GM18511 (cell line): ENCODE data around the gene SEMA3C.

Experiments
- ATAC-seq: cut with Tn5 transposase; IDR thresholded peaks from one replicate; pipeline ENCODE4 v1.9.1; 2021; ENCODE audit warnings: mild to moderate bottlenecking, moderate library complexity; ENCODE audit not compliant: unreplicated experiment

The SEMA3C gene

DNA sequence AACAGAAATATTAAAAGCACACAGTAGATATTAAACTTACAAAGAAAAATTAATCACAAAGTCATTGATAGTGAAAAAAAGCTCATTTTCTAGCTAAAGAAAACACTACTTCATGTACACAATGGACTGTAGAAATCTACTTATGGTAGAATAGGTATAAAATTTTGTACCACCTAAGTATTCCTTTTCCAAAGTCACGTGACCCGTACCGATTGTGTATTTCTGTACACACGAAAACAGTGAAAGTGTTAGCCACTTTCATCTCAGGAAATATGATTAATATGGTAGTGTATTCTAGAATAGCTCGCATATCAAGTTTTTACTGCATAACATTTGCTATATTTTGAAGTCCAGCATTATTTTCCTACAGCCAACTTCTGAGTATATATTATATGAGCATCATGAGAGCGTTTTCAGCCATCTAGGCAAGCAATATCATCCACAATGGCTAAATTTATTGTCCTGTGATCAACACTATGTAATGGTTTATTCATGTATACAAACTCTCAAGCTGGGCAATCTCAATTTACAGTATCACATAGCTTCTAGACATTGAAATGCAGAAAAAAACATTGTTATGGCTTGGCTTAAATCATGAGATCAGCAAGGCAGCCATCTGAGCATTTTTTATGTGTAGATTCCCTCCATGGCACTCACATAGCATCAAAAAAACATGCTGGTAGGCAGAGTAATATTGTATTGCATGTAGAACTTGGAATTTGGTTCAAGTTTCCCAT, 165.7 kb downstream of the SEMA3C start:
- no peak for ATAC-seq

DNA sequence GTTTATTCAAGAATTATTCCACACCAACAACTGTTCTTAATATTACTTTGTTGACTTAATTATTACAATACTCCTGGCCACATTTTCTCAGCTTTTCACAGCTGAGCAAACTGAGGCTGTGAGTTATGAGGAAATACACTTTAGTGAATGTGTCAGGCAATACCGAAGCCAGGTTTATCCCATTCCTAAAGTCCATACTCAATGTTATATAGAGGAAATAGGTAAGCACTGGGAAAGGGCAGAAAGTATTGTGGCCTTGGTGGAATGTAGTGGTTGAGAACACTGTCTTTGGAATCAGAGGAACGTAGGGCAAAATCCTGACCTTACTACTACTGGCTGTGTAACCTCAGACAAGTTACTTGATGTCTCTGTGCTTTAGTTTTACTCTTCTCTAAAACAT, 169.6 kb downstream of the SEMA3C start:
- no peak for ATAC-seq

DNA sequence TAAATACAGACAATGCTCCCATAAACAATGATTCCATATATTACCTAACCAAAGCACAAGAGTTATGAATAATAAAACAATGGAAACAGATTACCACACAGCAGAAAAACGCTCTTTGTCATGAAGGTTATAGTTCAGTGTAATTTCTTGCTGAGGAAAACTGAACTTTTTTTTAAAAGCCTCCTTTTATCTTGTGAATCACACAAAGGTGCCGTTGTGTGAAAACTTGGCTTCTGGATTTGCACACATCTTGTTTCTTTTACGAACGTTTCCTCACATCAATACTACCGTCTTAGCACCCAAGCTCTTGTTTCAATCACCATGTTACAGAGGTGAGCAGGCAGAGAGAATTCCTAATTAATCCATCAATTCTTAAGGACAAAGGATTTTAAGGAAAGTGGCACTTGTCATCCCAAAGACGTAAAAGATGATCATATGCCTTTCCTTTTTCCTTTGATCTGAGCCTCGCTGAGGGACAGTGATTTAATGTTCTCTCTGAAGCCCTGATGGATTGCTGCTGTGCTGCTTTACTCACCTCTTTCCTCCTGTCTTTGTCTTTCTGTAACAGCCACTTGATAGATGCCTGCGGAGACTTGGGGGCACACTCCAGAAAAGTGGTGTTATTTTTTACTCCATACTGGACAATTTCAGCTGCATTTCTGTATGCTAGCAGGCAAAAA, 170.3 kb downstream of the SEMA3C start:
- no peak for ATAC-seq

DNA sequence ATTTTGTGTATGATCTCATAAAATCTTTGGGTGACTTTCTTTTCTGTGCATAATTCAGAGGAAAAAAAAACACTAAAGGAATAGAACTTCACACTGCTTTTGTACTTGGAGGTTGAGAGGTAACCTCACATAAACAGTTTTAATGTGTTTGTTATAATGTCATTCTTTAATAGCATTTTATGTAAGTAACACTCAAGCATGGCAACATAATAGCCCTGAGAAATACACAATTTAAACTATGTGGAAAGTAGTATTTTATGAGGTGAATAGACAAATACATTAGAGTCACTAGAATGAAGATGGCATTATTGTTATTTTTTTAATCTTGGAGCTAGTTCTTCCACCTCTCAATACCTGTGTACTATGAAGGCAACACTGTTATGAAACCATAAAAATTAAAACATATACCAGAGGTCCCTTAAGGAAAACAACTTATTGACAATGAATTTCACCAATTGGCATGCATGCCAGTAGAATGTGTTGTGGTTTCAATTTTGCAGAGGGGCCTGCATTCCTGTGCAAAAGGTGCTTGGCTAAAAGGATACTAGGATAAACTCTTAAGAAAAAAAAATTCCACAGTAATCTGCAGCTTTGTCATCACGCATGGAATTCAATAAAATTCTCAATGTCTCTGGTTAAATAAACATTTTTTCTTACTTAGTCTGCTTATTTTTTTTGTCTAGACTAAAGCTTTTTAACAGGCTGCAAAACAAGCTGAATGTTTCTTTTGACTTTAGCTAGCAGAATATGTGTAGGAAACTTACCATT, 177.9 kb downstream of the SEMA3C start:
- no peak for ATAC-seq

DNA sequence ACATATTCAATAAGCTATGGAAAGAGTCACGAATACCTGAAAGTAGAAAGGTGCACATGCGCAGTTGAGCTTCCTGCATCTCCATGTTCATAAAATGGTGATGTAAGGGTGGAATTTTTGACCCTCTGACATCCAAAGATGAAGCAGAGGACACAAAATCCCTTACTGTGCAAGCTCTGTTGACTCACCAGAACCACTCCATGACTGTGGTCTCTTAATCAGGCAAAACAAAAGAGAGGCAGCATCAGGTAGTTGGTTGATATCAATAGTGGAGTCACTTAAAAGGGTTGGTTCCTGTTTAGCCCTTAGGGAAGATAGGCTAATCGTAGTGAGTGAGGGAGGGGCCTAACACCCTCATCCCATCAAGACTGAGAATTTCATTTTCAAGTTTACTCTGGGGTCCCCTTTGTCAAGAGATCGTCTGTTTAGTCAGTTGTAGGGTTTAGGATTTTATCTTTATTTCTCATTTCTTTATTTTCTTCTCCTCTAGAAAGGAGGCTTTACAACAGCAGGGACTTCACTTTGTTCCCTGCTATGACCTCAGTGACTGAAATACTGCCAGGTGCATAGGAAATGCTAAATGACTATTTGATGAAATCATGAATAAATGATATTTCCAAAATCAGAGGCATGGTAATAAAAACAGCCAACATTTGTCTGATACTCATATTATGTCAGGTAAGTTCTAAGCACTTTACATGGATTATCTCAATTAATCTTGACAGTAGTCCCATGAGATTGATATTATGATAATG, 182.3 kb downstream of the SEMA3C start:
- no peak for ATAC-seq

DNA sequence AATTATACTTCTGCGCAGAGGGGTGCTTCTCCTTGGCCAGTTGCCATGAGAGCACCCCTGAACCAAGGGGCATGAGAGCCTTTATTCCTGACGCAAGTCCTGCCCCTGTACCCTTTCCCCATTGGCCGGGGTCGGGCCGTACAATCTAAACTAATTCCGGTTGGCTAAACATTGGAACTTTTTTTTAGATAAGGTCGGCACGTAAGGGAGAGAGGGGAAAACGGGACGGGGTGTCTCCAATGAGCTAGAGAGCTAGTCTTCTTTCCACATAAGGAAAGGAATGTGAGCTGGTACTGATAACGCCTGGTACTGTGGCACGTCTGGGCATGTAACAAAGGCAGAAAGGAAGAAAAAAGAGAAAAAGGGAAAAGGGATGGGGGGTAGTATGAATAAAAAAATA, 183.5 kb downstream of the SEMA3C start:
- no peak for ATAC-seq

DNA sequence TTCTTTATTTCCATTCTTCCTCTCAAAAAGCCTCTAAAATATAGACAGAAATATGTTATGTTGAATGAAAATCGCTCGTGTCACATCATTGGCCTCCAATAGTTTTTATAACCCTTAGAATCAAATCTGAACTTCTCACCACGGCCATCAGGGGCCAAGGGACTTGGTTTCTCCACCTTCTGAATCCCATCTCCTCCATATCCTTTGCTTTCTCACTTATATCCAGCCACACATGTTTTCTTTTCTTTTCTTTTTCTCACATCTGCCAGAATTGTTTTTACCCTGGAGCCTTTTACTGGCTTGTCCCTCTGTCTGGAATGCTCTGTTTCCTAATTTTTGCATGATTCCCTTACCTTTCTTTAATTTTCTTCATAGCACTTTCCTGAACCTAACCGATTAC, 184.8 kb downstream of the SEMA3C start:
- no peak for ATAC-seq

DNA sequence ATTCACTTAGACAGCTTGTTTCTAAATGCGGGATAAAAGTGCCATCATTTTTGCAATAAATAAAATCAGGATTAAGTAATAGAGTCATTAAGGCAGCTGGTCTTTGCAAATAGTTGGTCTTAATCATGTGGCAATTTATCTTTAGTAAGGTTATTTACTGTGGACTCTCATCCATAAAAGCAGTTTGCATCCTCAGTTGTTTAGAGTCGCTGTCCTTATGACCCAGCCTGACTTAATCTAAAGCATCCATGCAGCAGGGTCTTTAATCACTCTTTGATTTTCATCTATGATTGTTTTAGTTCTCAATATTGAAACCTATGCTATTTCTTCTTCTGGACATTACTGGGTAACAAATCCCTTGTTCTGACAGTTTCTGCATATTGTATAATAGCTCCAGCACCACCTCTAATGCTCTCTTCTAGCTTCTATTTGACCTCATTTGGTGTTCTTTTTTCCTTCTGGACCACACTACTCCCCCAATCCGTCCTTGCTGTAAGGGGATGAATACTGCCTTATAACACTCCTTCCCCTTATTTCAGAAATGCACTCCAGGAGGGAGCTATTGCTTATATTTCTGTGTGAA, 185.4 kb downstream of the SEMA3C start:
- ATAC-seq, result no peak

DNA sequence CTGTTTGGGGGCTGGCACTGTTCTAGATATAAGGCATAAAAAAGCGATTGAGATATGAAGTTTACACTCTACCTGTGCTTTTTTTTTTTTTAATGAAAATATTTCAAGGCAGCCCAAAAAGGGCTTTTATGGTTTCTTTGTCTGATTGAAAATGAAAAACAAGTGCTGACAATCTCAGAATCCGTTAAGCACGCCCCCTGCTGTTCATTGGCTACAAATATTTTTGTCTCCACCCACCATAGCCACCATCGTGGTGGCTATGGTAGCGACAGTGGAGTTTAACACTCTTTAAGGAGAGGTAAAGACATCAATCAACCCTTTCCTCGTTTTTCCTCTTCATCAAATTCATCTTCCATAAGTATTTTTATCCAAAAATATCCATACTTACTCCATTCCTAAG, 186.2 kb downstream of the SEMA3C start:
- no peak for ATAC-seq

DNA sequence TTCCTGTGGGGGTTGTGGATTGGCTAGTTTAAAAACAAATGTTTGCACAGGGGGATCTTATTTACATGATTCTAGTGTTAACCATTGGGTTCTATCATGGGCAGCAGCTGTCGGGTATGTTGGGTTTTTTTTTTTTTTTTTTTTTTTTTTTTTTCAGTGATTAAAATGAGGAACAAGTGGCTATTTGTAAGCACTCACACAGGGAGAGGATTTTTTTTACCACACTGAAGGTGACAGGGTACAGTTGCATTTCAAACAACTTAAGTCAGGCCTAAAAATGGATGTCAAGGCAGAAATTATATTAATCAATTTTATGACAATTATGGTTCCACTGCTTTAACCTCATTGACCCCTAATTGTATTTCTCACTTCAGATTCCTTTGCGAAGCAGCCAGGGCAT, 187.6 kb downstream of the SEMA3C start:
- ATAC-seq, result no peak

DNA sequence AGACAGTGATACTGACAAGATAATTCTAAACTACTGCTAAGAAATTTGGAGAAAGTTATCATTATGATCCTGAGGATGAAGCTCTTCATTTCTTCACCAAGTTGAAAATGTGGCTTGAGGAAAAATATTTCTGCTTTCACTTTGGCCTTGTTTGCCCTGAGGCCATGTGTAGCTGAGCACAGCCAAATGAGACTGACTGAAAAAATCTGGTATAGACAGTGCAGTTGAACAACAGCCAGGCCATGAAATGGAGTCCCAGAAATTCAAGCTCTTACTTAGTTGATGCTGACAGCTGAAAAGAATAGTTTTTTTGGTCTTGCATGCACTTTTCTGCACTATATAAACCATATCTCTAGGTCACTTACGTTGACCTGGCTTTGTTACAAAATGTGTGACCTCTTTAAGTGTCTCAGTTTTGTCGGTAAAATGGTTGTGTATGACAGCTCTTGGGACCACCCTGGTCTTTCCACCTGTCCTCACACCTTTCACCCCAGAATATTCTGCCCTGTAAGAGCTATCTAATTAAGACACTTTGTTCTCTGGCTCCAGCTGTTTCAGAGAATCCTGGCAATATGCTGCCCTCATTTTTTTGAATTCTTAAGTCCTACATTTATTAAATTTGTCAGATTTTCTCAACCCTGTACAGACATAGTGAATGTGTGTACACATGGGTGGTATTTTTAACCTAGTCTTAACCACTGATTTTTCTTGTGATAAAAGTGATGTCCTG, 189.1 kb downstream of the SEMA3C start:
- ATAC-seq, result no peak

DNA sequence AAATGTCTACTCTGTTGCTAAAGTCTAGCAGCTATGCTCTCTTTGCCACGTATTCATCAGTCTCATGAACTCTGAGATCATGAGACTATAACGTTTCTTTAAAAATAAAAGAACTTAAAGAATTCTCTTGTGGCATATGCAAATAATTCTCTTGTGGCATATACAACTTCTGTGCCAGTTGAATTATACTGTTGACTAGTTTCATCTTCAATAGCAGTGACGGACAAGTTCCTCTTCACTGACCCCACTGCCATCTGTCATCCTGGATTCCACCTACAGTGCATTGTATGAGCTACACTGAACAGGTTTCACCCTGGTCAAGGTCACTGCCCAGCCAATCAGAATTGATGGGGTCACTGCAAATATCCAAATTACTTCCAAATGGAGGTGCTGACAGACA, 192.2 kb downstream of the SEMA3C start:
- ATAC-seq, result no peak

DNA sequence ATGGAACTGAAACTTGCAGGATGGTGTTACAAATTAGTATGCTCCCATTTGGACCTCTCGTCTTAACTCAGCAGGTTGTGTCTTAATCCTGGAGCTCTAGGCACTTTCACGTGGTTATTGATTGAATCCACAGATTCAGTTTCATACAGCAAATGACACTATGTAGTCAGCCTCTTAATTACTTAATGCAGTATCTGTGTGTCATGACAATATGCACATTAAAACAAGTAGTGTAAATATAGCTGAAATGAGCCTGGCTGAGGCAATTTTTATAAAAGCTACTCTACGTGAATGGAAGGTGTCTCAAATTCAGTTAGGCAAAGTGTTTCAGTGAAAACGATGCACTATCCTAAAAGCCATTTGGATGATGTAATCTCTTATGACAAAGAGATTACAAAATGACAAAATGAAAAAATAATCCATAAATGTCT, 193.7 kb downstream of the SEMA3C start:
- ATAC-seq, result no peak

DNA sequence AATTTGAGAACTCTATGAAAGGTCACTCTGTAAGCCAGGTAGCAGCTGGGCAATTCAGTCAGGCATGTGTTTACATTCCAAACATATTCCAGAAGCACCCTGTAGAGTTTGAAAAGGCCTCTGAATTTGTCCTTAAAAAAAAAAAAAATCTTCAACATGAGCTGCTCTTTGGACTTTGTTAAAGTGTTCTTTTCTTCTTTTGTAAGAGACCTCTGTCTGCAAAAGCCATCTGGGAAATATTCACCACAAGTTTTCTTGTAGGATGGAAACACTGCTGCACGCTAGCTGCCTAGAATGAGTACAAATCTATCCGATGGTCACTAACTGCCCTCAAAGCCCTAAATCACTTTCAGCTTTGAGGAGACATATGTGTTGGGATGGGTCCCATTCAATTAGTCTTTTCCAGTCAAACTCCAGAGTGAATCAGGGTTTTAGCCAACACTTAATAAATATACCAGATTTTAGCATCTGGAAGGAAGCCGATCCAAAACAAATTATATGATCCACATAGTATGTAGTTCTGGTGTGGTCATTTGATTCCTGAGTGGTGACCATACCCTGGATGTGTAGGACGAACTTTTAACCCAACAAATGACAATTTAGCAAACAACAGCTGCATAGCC, 194.5 kb downstream of the SEMA3C start:
- no peak for ATAC-seq

DNA sequence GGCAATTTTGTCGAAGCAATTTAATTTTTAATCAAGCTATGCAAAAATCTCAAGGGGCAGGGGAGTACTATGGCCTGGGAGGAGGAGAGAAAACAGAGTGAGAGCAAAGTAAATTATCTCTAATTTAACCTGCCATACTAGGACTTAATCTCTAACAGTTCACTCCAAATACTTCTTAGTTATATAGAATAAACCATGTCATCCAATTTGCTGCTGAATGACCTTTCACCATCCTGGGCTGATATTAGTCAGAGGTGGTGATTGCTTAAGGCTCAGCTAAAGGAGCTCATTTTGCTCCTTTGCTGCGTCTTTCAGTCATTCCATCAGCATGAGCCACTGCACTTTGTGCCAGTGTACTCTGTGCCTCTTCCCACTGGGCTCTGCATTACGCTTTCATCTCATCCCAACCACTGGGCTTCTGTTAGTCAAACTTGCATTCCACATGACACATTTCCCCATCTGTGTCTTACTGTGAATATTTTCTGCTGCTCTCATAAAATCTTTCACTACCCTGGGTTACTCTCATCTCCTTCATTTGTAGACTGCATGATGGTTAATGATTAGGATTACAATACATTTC, 196.1 kb downstream of the SEMA3C start:
- ATAC-seq, result no peak

DNA sequence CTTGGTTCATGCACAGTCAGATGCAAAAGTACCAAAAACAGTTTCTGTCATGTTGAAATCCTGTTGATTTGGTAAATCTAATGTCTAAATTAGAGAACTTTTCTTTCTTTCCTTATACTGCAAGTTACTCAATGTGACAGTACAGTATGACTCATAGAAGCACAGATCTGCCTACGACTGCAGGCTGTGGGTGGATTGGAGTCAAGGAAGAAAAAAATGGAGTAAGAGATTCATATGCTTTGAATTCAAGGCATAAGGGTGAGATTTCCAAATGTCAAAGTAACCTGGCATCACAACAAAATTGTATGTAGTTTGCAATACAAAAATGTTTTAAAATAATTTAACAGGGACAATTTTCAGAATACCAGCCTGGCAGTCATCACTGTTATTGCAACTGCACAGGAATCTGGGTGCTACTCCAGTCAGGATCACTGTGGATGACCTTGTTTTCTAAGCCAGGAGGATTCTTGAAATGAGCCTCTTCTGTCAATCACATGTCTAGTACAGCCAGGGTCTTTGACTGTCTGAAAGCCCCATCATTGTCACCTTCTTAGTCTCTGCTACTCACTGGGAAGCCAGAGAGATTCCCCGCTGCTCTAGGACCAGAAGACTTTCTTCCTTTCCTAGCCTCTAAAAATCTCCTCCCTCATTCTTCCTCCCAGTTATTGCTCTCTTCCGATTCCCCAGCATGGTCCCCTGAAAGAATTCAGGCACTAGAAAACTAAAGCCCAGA, 196.8 kb downstream of the SEMA3C start:
- no peak for ATAC-seq

DNA sequence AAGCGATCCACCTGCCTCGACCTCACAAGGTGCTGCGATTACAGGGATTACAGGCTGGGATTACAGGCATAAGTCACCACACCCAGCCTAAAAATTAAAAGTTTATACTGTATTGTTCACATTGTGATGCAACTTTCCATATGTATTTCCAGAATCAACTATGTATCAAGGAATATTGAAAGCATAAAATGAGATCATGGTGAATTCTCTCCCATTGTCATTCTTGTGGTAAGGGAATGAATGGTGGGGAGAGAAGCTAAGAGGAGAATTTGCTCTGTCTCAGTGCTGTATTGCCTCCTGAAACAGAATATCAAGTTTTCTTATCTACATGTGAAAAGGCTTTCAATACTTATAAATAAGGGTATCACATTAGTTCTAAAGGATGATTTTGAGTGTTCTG, 198.7 kb downstream of the SEMA3C start:
- ATAC-seq, result no peak

DNA sequence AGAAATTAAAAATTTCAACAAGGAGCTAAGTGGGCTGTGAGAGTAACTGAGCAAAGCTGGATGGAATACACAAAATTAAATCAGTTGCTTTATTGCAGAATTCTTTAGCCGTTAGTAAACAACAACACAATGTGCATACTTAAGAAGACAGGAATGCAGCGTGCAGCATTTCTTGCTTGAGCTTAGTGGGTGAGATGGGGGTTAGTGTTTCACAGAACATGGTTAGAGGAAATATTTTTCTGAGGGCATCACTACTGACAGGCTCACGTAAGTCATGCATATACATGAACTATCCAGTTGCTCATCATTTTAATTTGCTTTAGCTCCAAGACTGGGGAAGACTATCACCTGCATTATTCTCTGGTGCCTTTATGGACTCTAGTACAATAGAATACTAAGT, 199.6 kb downstream of the SEMA3C start:
- ATAC-seq, result no peak

DNA sequence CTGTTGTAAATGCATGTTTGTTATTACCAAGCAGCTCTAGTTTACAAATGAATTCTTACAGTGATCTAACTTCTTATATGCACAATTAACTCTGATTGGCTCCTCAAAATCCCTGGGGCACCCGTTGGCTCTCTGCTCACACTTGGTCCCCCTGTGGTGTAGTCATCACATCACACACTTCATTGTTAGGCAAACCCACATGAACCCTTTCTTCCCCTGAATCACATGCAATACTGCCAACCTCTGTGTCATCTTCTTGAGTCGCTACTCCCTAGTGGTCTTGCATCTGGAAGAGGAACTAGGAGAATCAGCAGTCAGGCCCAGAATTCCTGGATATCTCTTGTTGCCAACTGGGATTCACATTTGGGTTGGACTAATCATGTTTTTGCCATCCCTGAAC, 207.3 kb downstream of the SEMA3C start:
- no peak for ATAC-seq
